T-helper 1 cell treated with Interleukin-12 subunit alpha and Interleukin-12 subunit beta and Interleukin-4 antibody, amounts not matched to agents 30 ng/mL and 1 ng/mL, for 36 hours (primary cell): Measurements from ENCODE around the gene APBA2. TPM values are rescaled to one million over a fixed set of nuclear protein-coding genes. Genes with fewer than 3 reads are reported as not detected.
"Not testable (repeated sequence)": the region's sequence is repeated elsewhere in the genome, so short reads cannot be mapped to it uniquely, and the experiment has no call there.

ENCODE experiments used
- intact Hi-C: fragments of 100-400 bp; cut with micrococcal nuclease; formaldehyde crosslinking; loops from one replicate; pipeline ENCODE4 v1.15.1; 2024
- total RNA-seq: library from RNA; stranded (reverse); gene quantifications from 2 replicates; pipeline ENCODE4 v1.2.3, GENCODE V29; 2022

Gene APBA2
- total RNA-seq, 1 donor from 2014 or later: 4.4 TPM

- intact Hi-C loops: no loop called here
Measured at GRCh38 chr15:28878209-28878608, 7.6 kb upstream of the APBA2 start.

GRCh38 chr15:28879551-28879950 lies 6.2 kb upstream of the APBA2 start:
- intact Hi-C loops: no loop called here

- intact Hi-C loops: no loop called here
Measured at GRCh38 chr15:28880680-28881079, 5.1 kb upstream of the APBA2 start.

- intact Hi-C loops: no loop called here
Measured at GRCh38 chr15:28881170-28881569, 4.6 kb upstream of the APBA2 start.

GRCh38 chr15:28881600-28881999 lies 4.2 kb upstream of the APBA2 start:
- intact Hi-C loops: no loop called here

GRCh38 chr15:28884151-28884940 lies 1.4 kb upstream of the APBA2 start:
- intact Hi-C loops: no loop called here

- intact Hi-C loops: no loop called here
Measured at GRCh38 chr15:28885128-28885629, 595 bp upstream of the APBA2 start.

- intact Hi-C loops: no loop called here
Measured at GRCh38 chr15:28886431-28887338, 911 bp downstream of the APBA2 start.

GRCh38 chr15:28887339-28888174 lies 1.8 kb downstream of the APBA2 start:
- intact Hi-C loops: no loop called here

- intact Hi-C loops: no loop called here
Measured at GRCh38 chr15:28888302-28888894, 2.6 kb downstream of the APBA2 start.

GRCh38 chr15:28888900-28889299 lies 3.1 kb downstream of the APBA2 start:
- intact Hi-C loops: no loop called here

- intact Hi-C loops: no loop called here
Measured at GRCh38 chr15:28889346-28889745, 3.6 kb downstream of the APBA2 start.

- intact Hi-C loops: not testable (repeated sequence)
Measured at GRCh38 chr15:28889871-28890270, 4.1 kb downstream of the APBA2 start.

GRCh38 chr15:28890291-28890690 lies 4.5 kb downstream of the APBA2 start:
- intact Hi-C loops: not testable (repeated sequence)

- intact Hi-C loops: no loop called here
Measured at GRCh38 chr15:28890711-28891495, 5.1 kb downstream of the APBA2 start.

- intact Hi-C loops: no loop called here
Measured at GRCh38 chr15:28891588-28891987, 5.8 kb downstream of the APBA2 start.

GRCh38 chr15:28892789-28893610 lies 7.2 kb downstream of the APBA2 start:
- intact Hi-C loops: no loop called here

- intact Hi-C loops: no loop called here
Measured at GRCh38 chr15:28894631-28895030, 8.9 kb downstream of the APBA2 start.

- intact Hi-C loops: no loop called here
Measured at GRCh38 chr15:28895146-28895545, 9.4 kb downstream of the APBA2 start.
